GM21390 (cell line): ENCODE measurements around the gene AFAP1L2.
"Not testable (repeated sequence)": the region's sequence is repeated elsewhere in the genome, so short reads cannot be mapped to it uniquely, and the experiment has no call there.

Experiments
- ATAC-seq: cut with Tn5 transposase; IDR thresholded peaks from one replicate; pipeline ENCODE4 v1.9.1; 2021; ENCODE audit not compliant: unreplicated experiment

Gene AFAP1L2

GRCh38 chr10:114364726-114365125 is 39.6 kb downstream of the AFAP1L2 start:
- ATAC-seq = no peak

- ATAC-seq = no peak
Measured at GRCh38 chr10:114363745-114364454, 40.4 kb downstream of the AFAP1L2 start.

- no peak for ATAC-seq
Measured at GRCh38 chr10:114362826-114363355, 41.4 kb downstream of the AFAP1L2 start.

- no peak for ATAC-seq
Measured at GRCh38 chr10:114359953-114360345, 44.4 kb downstream of the AFAP1L2 start.

GRCh38 chr10:114359041-114359952 is 45.0 kb downstream of the AFAP1L2 start:
- ATAC-seq = no peak

GRCh38 chr10:114357515-114357996 is 46.7 kb downstream of the AFAP1L2 start:
- ATAC-seq = no peak

GRCh38 chr10:114356751-114357514 is 47.4 kb downstream of the AFAP1L2 start:
- ATAC-seq = no peak

- ATAC-seq = no peak
Measured at GRCh38 chr10:114356126-114356525, 48.2 kb downstream of the AFAP1L2 start.

GRCh38 chr10:114353383-114353782 is 50.9 kb downstream of the AFAP1L2 start:
- ATAC-seq = no peak

GRCh38 chr10:114352653-114353298 is 51.5 kb downstream of the AFAP1L2 start:
- no peak for ATAC-seq

- no peak for ATAC-seq
Measured at GRCh38 chr10:114350751-114351150, 53.6 kb downstream of the AFAP1L2 start.

GRCh38 chr10:114349522-114350215 is 54.6 kb downstream of the AFAP1L2 start:
- ATAC-seq = no peak

- ATAC-seq = not testable (repeated sequence)
Measured at GRCh38 chr10:114349071-114349470, 55.2 kb downstream of the AFAP1L2 start.

- ATAC-seq = no peak
Measured at GRCh38 chr10:114347791-114348190, 56.5 kb downstream of the AFAP1L2 start.

GRCh38 chr10:114347241-114347640 is 57.1 kb downstream of the AFAP1L2 start:
- ATAC-seq = no peak

GRCh38 chr10:114346176-114347031 is 57.9 kb downstream of the AFAP1L2 start:
- no peak for ATAC-seq

- ATAC-seq = no peak
Measured at GRCh38 chr10:114345701-114346100, 58.6 kb downstream of the AFAP1L2 start.

GRCh38 chr10:114343623-114344505 is 60.4 kb downstream of the AFAP1L2 start:
- no peak for ATAC-seq
